PC-3 (cell line): ENCODE results near the gene GFAP. TPM values are rescaled to one million over a fixed set of nuclear protein-coding genes. Genes with fewer than 3 reads are reported as not detected.

Experiments used
- ATAC-seq: fragments of 200-7000 bp; cut with Tn5 transposase; 2 replicates; pipeline ENCODE4 v1.9.1; 2020; ENCODE audit warnings: mild to moderate bottlenecking, moderate library complexity
- BruUV-seq: library from RNA; stranded (reverse); fragments of 400-500 nt; replicated peaks from 2 replicates; lab custom pipeline; 2021; lab: Mats Ljungman, UMichigan
- CTCF ChIA-PET: fragments of 300-600 bp; sonication (Branson Sonifier 250); formaldehyde crosslinking; loops from one replicate; lab custom pipeline; 2022; ENCODE audit warnings: antibody characterized with exemption; lab: Charles Lee
- POLR2A ChIA-PET: fragments of 300-600 bp; sonication (Branson Sonifier 250); formaldehyde crosslinking; loops from one replicate; lab custom pipeline; 2022; ENCODE audit warnings: antibody characterized with exemption; ENCODE audit not compliant: unreplicated experiment; lab: Charles Lee
- DNase-seq: peaks from one replicate; pipeline ENCODE4 v3.0.0-alpha.2; 2015
- H2AFZ ChIP-seq: fragments of 300-600 bp; sonication (generic); 2 replicates; pipeline ENCODE4 v1.6.0; 2016; ENCODE audit warnings: antibody characterized with exemption, low read length
- H3F3A ChIP-seq: fragments of 300-600 bp; sonication (generic); one replicate; pipeline ENCODE4 v1.6.0; 2017; ENCODE audit warnings: antibody characterized with exemption, low read length, control low read depth, mild to moderate bottlenecking; ENCODE audit not compliant: unreplicated experiment
- H3K27ac ChIP-seq: fragments of 300-600 bp; sonication (generic); 2 replicates; pipeline ENCODE4 v1.5.1; 2016; ENCODE audit warnings: mild to moderate bottlenecking, low read length
- H3K27me3 ChIP-seq: fragments of 300-600 bp; sonication (generic); 2 replicates; pipeline ENCODE4 v1.6.1; 2016; ENCODE audit warnings: low read length, mixed read lengths
- H3K36me3 ChIP-seq: fragments of 300-600 bp; sonication (generic); 2 replicates; pipeline ENCODE4 v1.6.1; 2016; ENCODE audit warnings: low read depth, mixed run types, low read length, mixed read lengths
- H3K4me1 ChIP-seq: fragments of 300-600 bp; sonication (generic); 2 replicates; pipeline ENCODE4 v1.5.1; 2016; ENCODE audit warnings: low read length; ENCODE audit not compliant: insufficient read depth
- H3K4me2 ChIP-seq: fragments of 300-600 bp; sonication (generic); 2 replicates; pipeline ENCODE4 v1.6.0; 2016; ENCODE audit warnings: low read length
- H3K4me3 ChIP-seq: fragments of 300-600 bp; sonication (generic); 2 replicates; pipeline ENCODE4 v1.5.1; 2016; ENCODE audit warnings: mild to moderate bottlenecking, low read length, mixed read lengths
- H3K79me2 ChIP-seq: fragments of 300-600 bp; sonication (generic); 2 replicates; pipeline ENCODE4 v1.6.1; 2017; ENCODE audit warnings: low read length, mixed read lengths
- H3K9ac ChIP-seq: fragments of 300-600 bp; sonication (generic); 2 replicates; pipeline ENCODE4 v1.6.0; 2016; ENCODE audit warnings: mild to moderate bottlenecking, low read length
- H3K9me2 ChIP-seq: fragments of 300-600 bp; sonication (generic); replicated peaks from 2 replicates; pipeline ENCODE4 v1.6.1; 2016; ENCODE audit warnings: mixed run types, low read length, mixed read lengths
- H3K9me3 ChIP-seq: fragments of 300-600 bp; sonication (generic); 2 replicates; pipeline ENCODE4 v1.6.1; 2016; ENCODE audit warnings: low read length, mixed read lengths
- H4K20me1 ChIP-seq: fragments of 300-600 bp; sonication (generic); 2 replicates; pipeline ENCODE4 v1.6.1; 2016; ENCODE audit warnings: low read length, mixed read lengths
- EZH2 ChIP-seq: fragments of 300-600 bp; sonication (generic); IDR thresholded peaks from one replicate; pipeline ENCODE4 v1.6.1; 2017; ENCODE audit warnings: antibody characterized with exemption, mild to moderate bottlenecking, low read length; ENCODE audit not compliant: unreplicated experiment
- EZH2phosphoT487 ChIP-seq: fragments of 300-600 bp; sonication (generic); IDR thresholded peaks from 2 replicates; pipeline ENCODE4 v1.6.1; 2018; ENCODE audit warnings: mild to moderate bottlenecking, antibody characterized with exemption, low read length, borderline replicate concordance
- intact Hi-C: fragments of 100-400 bp; cut with micrococcal nuclease; formaldehyde crosslinking; loops from 2 replicates; pipeline ENCODE4 v1.9.0; 2023
- total RNA-seq: library from RNA; depleted of rRNA; stranded (reverse); fragments of >200 nt; gene quantifications from 2 replicates; pipeline ENCODE4 v1.2.3, GENCODE V29; 2014
- TF ChIP-seq, protein P1 (sequence below): fragments of 300-600 bp; sonication (generic); conservative IDR thresholded peaks from 2 replicates; pipeline ENCODE4 v1.5.1; 2017; ENCODE audit warnings: antibody characterized with exemption, low read depth, mild to moderate bottlenecking, low read length

The GFAP gene
- total RNA-seq, 1 experiment from 2014 or later = 0.29 TPM

DNA sequence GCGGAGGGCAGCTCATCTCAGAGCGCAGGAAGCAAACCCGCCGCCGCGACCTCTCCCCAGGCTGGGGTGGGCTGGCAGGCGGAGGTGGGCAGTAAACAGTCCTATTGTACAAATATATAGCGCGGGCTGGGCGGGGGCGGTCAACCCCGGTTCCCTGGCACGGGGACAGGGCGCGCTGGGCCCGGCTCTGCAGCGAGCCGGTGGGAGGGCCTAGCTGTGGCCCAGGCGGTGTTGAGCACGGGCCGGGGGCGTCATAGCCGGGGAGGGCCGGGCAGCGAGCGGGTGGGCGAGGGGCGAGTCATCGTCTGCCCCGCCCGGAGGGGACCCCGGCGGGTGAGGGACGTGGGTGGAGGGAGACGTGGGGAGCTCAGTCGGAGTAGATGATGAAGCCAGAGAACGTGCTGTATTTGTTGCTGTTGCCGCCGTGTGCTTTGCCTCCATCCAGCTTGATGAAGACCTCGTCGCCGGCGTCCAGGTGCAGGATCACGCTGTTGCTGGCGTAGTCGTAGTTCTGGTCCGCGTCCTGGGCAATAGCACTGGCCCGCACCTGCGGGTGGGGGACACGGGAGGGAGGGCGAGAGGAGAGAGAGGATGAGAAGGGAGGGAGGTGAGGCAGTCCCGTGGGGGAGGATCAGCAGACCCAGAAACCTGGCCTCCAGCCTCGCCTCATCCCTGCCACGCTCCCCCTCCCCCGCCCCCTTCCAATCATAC, 44.7 kb upstream of the GFAP start:
- DNase-seq = no peak
- BruUV-seq = no TSS peak
- CTCF ChIA-PET = no interaction called here

DNA sequence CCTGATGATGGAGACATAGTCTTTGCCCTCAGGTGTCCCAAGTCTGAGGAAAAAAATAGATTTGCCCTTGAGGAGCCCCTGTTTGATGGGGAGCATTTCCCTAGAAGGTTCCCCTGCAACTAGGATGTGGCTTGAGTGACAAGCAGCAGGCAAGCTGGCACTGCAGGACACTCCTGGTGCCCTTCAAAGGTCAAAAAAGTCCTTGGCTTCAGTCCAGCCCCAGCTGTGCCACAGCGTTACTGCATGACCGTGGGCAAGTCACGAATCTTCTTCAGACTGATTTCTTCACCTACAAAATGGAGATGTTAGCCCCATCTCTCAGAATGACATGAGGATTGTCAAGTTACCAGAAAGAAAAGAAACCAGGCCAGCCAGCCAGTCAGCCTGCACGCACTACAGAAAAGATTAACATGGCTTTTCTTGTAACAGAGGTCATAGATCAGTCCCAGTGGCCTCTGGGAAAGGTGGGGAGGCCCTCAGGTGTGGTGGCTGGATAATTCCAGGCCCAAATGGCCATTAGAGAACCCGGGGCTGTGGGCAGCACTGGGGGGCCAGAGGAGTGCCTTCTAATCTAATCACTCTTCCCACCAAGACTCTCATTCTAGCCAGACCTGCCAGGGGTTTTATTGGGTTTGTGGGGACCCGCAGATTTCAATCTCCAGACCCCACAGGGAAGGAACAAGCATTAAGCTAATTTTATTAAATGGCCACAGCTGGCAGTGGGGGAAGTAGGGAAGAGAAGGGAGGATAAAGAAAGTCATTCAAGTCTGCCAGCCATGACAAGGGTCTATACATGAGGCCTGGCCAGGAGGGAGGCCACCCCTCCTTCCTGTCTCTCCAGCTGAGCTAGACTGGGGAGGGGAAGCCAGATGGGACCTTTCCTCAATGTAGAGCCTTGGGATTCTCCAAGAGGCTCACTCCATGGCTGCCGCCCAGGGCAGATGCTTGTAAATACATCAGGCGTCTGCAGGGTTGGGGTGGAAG, 42.0 kb upstream of the GFAP start:
- Histone ChIP-seq H2AFZ (no peak overlapping the region), H3K36me3 (no peaks in the 10 kb centered on the region), H3K4me3 (no peak overlapping the region), H4K20me1 (no peaks in the 10 kb centered on the region), H3F3A (no peaks in the 10 kb centered on the region), H3K27ac (no peak overlapping the region), H3K9me3 (no peaks in the 10 kb centered on the region), H3K27me3 (no peaks in the 10 kb centered on the region), H3K9ac (no peak overlapping the region), H3K9me2 (no peaks in the 10 kb centered on the region), H3K79me2 (no peaks in the 10 kb centered on the region), H3K4me1 (peaks cover 5% of the 10 kb centered on the region; the same call in 1 of the 2 replicates), H3K4me2 (no peak overlapping the region)
- ChIA-PET POLR2A (no interaction called here), CTCF (interaction anchor here (0.5 kb wide), 1 partner anchor 11 kb away, joined by 3 read pairs; the partner anchor contains the start of gene C1QL1)
- DNase-seq (no peak), ATAC-seq (no peak)
- TF ChIP-seq EZH2phosphoT487 = no peak
- TF ChIP-seq EZH2 = no peak
- TF ChIP-seq, protein P1, sequence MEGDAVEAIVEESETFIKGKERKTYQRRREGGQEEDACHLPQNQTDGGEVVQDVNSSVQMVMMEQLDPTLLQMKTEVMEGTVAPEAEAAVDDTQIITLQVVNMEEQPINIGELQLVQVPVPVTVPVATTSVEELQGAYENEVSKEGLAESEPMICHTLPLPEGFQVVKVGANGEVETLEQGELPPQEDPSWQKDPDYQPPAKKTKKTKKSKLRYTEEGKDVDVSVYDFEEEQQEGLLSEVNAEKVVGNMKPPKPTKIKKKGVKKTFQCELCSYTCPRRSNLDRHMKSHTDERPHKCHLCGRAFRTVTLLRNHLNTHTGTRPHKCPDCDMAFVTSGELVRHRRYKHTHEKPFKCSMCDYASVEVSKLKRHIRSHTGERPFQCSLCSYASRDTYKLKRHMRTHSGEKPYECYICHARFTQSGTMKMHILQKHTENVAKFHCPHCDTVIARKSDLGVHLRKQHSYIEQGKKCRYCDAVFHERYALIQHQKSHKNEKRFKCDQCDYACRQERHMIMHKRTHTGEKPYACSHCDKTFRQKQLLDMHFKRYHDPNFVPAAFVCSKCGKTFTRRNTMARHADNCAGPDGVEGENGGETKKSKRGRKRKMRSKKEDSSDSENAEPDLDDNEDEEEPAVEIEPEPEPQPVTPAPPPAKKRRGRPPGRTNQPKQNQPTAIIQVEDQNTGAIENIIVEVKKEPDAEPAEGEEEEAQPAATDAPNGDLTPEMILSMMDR = no peak
- BruUV-seq = no TSS peak
- intact Hi-C loops = no loop called here

More for the DNA sequence above, 44.7 kb upstream of the GFAP start:
- no peaks in the 10 kb centered on the region for H3K79me2 ChIP-seq
- H3K4me2 ChIP-seq = no peak overlapping the region
- no peaks in the 10 kb centered on the region for H3K27me3 ChIP-seq
- H3F3A ChIP-seq = no peaks in the 10 kb centered on the region
- H3K4me1 ChIP-seq = peaks cover 5% of the 10 kb centered on the region; the same call in 1 of the 2 replicates
- no peaks in the 10 kb centered on the region for H3K36me3 ChIP-seq
- POLR2A ChIA-PET = no interaction called here
- no peak overlapping the region for H3K27ac ChIP-seq
- intact Hi-C loops = no loop called here
- H4K20me1 ChIP-seq = no peaks in the 10 kb centered on the region
- TF ChIP-seq, protein P1 = no peak
- no peak for TF ChIP-seq EZH2phosphoT487
- no peak for TF ChIP-seq EZH2
- H3K9me2 ChIP-seq = no peaks in the 10 kb centered on the region
- no peak overlapping the region for H3K4me3 ChIP-seq
- H2AFZ ChIP-seq = no peak overlapping the region
- ATAC-seq = no peak
- no peaks in the 10 kb centered on the region for H3K9me3 ChIP-seq
- H3K9ac ChIP-seq = no peak overlapping the region
